OCI-LY7 (cell line): Measurements from ENCODE around the gene PALMD.

Experiments
- EZH2phosphoT487 ChIP-seq: fragments of 200-600 bp; sonication (generic); IDR thresholded peaks from 2 replicates; pipeline ENCODE4 v1.6.1; 2018; ENCODE audit warnings: low read depth, borderline replicate concordance, mild to moderate bottlenecking, mixed run types, antibody characterized with exemption, low read length, moderate library complexity, mixed read lengths
- TF ChIP-seq, protein P1 (sequence below): fragments of 200-600 bp; sonication (generic); conservative IDR thresholded peaks from 2 replicates; pipeline ENCODE4 v1.5.1; 2014; ENCODE audit warnings: mild to moderate bottlenecking, antibody characterized with exemption, low read length, moderate library complexity, mixed read lengths

DNA sequence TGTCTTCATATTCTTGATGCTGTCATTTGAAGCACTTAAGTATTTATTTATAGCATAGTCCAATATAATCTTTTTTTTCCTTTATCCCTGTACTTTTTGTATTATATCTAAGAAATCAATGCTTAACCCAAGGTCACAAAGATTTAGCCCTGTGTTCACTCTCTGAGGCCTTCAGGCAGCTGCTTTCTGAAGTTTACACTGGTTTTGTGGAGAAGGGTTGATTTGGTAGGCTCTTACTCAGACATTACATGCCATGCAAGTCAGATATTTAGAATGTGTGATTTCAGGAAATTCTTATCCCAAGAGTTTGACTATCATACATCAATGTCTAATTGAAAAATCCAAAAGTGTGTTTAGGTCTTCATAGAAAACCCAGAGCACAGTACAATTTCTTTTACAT lies 56.3 kb downstream of the PALMD start:
- TF ChIP-seq, protein P1, sequence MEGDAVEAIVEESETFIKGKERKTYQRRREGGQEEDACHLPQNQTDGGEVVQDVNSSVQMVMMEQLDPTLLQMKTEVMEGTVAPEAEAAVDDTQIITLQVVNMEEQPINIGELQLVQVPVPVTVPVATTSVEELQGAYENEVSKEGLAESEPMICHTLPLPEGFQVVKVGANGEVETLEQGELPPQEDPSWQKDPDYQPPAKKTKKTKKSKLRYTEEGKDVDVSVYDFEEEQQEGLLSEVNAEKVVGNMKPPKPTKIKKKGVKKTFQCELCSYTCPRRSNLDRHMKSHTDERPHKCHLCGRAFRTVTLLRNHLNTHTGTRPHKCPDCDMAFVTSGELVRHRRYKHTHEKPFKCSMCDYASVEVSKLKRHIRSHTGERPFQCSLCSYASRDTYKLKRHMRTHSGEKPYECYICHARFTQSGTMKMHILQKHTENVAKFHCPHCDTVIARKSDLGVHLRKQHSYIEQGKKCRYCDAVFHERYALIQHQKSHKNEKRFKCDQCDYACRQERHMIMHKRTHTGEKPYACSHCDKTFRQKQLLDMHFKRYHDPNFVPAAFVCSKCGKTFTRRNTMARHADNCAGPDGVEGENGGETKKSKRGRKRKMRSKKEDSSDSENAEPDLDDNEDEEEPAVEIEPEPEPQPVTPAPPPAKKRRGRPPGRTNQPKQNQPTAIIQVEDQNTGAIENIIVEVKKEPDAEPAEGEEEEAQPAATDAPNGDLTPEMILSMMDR: no peak
- no peak for TF ChIP-seq EZH2phosphoT487
